HEK293 (cell line): ENCODE measurements around the gene DPY19L1.
"Not testable (repeated sequence)": the region's sequence is repeated elsewhere in the genome, so short reads cannot be mapped to it uniquely, and the experiment has no call there.

ENCODE experiments used
- CTCF ChIA-PET: fragments of 350-600 bp; formaldehyde crosslinking; extraction: SDS; loops from one replicate; lab custom pipeline; 2021; ENCODE audit warnings: antibody characterized with exemption; lab: Yijun Ruan, JAX
- POLR2A ChIA-PET: fragments of 300-600 bp; formaldehyde crosslinking; extraction: SDS; loops from one replicate; lab custom pipeline; 2020; ENCODE audit warnings: antibody characterized with exemption, inconsistent platforms; lab: Yijun Ruan, JAX
- H3K27ac ChIP-seq: fragments of 200-500 bp; sonication (Bioruptor generic); 2 replicates; pipeline ENCODE4 v1.5.1; 2014; ENCODE audit warnings: low read depth, low read length, control low read depth, inconsistent platforms; ENCODE audit errors: extremely low read depth
- H3K36me3 ChIP-seq, 2 experiments: fragments of 200-500 bp in 1 of 2; sonication (Bioruptor generic) in 1 of 2; 1 replicate in 1 of 2; 2 replicates in 1 of 2; pipeline ENCODE4 v1.5.1; 2014 to 2017; ENCODE audit warnings: inconsistent platforms in 2 of 2, low read length in 2 of 2; ENCODE audit not compliant: control insufficient read depth in 2 of 2, insufficient read depth in 1 of 2
- H3K4me1 ChIP-seq: fragments of 200-500 bp; sonication (Bioruptor generic); 2 replicates; pipeline ENCODE4 v1.5.1; 2014; ENCODE audit warnings: mild to moderate bottlenecking, low read length, inconsistent platforms; ENCODE audit not compliant: control insufficient read depth, insufficient read depth
- H3K4me3 ChIP-seq: 2 replicates; pipeline ENCODE4 v1.5.1; 2011; ENCODE audit warnings: low read depth, mild to moderate bottlenecking, control low read depth, low read length, moderate library complexity
- H3K9me3 ChIP-seq: fragments of 200-500 bp; sonication (Bioruptor generic); 2 replicates; pipeline ENCODE4 v1.5.1; 2014; ENCODE audit warnings: low read depth, low read length, inconsistent platforms; ENCODE audit not compliant: control insufficient read depth, insufficient read depth
- ZNF146 ChIP-seq: fragments of 450-650 bp; formaldehyde crosslinking; IDR thresholded peaks from 2 replicates; pipeline ENCODE4 v1.5.1; 2016; ENCODE audit warnings: missing biosample characterization, missing genetic modification characterization
- ZNF280D ChIP-seq: fragments of 450-650 bp; formaldehyde crosslinking; IDR thresholded peaks from 2 replicates; pipeline ENCODE4 v1.5.1; 2016; ENCODE audit warnings: missing biosample characterization, missing genetic modification characterization
- ZSCAN30 ChIP-seq: fragments of 450-650 bp; IDR thresholded peaks from 2 replicates; pipeline ENCODE4 v1.5.1; 2018; ENCODE audit warnings: missing biosample characterization, mild to moderate bottlenecking, missing genetic modification characterization, moderate library complexity
- TF ChIP-seq, protein P1 (sequence below): fragments of 450-650 bp; formaldehyde crosslinking; conservative IDR thresholded peaks from 2 replicates; pipeline ENCODE4 v1.5.1; 2016; ENCODE audit warnings: low read depth, missing biosample characterization, missing genetic modification characterization
- TF ChIP-seq, protein P2 (sequence below): fragments of 450-650 bp; formaldehyde crosslinking; IDR thresholded peaks from 2 replicates; pipeline ENCODE4 v1.5.1; 2016; ENCODE audit warnings: missing biosample characterization, missing genetic modification characterization
- TF ChIP-seq, protein P3 (sequence below): fragments of 450-650 bp; formaldehyde crosslinking; IDR thresholded peaks from 2 replicates; pipeline ENCODE4 v1.5.1; 2017; ENCODE audit warnings: missing biosample characterization, mild to moderate bottlenecking, missing genetic modification characterization, moderate library complexity

DPY19L1 gene

DNA sequence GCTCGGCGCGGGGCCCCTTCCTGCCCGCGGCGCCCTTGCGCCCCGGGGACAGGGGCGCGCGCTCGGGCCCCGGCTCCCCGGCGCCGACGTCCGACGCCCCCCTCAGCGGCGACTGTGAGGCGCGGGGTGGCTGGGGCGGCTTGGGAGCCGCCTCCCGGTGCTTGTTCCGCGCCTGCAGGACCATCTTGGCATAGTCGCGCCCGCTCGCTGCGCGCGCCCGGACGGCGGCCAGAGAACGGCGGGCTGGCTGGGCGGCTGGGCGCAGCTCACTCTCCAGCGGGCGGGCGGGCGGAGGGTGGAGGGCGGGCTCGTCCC, at the start of gene DPY19L1:
Gene DPY19L1 (minus strand): TSS at position 275 of the 315 bp plus-strand sequence. CDS start 91 bp downstream, at position 184.
- H3K4me3 ChIP-seq = peak within 1 kb of the TSS; percentile 82
- TF ChIP-seq, protein P1, sequence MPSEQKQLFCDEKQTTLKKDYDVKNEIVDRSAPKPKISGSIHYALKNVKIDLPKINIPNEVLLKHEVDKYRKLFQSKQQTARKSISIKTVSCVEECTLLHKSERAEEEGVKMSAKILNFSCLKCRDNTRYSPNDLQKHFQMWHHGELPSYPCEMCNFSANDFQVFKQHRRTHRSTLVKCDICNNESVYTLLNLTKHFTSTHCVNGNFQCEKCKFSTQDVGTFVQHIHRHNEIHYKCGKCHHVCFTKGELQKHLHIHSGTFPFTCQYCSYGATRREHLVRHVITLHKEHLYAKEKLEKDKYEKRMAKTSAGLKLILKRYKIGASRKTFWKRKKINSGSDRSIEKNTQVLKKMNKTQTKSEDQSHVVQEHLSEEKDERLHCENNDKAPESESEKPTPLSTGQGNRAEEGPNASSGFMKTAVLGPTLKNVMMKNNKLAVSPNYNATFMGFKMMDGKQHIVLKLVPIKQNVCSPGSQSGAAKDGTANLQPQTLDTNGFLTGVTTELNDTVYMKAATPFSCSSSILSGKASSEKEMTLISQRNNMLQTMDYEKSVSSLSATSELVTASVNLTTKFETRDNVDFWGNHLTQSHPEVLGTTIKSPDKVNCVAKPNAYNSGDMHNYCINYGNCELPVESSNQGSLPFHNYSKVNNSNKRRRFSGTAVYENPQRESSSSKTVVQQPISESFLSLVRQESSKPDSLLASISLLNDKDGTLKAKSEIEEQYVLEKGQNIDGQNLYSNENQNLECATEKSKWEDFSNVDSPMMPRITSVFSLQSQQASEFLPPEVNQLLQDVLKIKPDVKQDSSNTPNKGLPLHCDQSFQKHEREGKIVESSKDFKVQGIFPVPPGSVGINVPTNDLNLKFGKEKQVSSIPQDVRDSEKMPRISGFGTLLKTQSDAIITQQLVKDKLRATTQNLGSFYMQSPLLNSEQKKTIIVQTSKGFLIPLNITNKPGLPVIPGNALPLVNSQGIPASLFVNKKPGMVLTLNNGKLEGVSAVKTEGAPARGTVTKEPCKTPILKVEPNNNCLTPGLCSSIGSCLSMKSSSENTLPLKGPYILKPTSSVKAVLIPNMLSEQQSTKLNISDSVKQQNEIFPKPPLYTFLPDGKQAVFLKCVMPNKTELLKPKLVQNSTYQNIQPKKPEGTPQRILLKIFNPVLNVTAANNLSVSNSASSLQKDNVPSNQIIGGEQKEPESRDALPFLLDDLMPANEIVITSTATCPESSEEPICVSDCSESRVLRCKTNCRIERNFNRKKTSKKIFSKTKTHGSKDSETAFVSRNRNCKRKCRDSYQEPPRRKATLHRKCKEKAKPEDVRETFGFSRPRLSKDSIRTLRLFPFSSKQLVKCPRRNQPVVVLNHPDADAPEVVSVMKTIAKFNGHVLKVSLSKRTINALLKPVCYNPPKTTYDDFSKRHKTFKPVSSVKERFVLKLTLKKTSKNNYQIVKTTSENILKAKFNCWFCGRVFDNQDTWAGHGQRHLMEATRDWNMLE = no peak
- TF ChIP-seq, protein P2, sequence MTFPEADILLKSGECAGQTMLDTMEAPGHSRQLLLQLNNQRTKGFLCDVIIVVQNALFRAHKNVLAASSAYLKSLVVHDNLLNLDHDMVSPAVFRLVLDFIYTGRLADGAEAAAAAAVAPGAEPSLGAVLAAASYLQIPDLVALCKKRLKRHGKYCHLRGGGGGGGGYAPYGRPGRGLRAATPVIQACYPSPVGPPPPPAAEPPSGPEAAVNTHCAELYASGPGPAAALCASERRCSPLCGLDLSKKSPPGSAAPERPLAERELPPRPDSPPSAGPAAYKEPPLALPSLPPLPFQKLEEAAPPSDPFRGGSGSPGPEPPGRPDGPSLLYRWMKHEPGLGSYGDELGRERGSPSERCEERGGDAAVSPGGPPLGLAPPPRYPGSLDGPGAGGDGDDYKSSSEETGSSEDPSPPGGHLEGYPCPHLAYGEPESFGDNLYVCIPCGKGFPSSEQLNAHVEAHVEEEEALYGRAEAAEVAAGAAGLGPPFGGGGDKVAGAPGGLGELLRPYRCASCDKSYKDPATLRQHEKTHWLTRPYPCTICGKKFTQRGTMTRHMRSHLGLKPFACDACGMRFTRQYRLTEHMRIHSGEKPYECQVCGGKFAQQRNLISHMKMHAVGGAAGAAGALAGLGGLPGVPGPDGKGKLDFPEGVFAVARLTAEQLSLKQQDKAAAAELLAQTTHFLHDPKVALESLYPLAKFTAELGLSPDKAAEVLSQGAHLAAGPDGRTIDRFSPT = no peak
- TF ChIP-seq, protein P3, sequence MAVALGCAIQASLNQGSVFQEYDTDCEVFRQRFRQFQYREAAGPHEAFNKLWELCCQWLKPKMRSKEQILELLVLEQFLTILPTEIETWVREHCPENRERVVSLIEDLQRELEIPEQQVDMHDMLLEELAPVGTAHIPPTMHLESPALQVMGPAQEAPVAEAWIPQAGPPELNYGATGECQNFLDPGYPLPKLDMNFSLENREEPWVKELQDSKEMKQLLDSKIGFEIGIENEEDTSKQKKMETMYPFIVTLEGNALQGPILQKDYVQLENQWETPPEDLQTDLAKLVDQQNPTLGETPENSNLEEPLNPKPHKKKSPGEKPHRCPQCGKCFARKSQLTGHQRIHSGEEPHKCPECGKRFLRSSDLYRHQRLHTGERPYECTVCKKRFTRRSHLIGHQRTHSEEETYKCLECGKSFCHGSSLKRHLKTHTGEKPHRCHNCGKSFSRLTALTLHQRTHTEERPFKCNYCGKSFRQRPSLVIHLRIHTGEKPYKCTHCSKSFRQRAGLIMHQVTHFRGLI = peak; percentile 71; the same call in 1 of the 2 replicates
- 0 out of 2 replicates have a peak, but pooled peaks have one; percentile 57 for TF ChIP-seq ZSCAN30 (tag by site-specific recombination)
- H3K36me3 ChIP-seq = no peaks in the 10 kb centered on the region
- peaks cover 2% of the 10 kb centered on the region; the same call in 1 of the 2 replicates for H3K4me1 ChIP-seq
- peak within 1 kb of the TSS; percentile 89 for H3K27ac ChIP-seq
- no peaks in the 10 kb centered on the region for H3K9me3 ChIP-seq
- POLR2A ChIA-PET = no interaction called here
- CTCF ChIA-PET = no interaction called here

DNA sequence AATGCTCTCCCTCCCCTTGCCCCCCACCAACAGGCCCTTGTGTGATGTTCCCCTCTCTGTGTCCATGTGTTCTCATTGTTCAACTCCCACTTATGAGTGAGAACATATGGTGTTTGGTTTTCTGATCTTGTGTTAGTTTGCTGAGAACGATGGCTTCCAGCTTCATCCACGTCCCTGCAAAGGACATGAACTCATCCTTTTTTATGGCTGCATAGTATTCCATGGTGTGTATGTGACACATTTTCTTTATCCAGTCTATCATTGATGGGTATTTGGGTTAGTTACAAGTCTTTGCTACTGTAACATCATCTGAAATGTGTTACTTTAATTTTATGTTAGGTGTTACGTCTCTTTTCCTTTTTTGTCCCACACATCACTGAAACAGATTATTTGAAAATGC, 42.2 kb upstream of the DPY19L1 start:
- H3K27ac ChIP-seq, H3K4me3 ChIP-seq, H3K9me3 ChIP-seq, H3K4me1 ChIP-seq, POLR2A ChIA-PET, H3K36me3 ChIP-seq: not testable (repeated sequence)
- TF ChIP-seq ZNF280D (0 out of 2 replicates have a peak, but pooled peaks have one; percentile 68), ZNF146 (peak; percentile 90)
- CTCF ChIA-PET = interaction anchor here (1.2 kb wide), 1 partner anchor 440 kb away, joined by 3 read pairs; no protein-coding TSS in a partner anchor

DNA sequence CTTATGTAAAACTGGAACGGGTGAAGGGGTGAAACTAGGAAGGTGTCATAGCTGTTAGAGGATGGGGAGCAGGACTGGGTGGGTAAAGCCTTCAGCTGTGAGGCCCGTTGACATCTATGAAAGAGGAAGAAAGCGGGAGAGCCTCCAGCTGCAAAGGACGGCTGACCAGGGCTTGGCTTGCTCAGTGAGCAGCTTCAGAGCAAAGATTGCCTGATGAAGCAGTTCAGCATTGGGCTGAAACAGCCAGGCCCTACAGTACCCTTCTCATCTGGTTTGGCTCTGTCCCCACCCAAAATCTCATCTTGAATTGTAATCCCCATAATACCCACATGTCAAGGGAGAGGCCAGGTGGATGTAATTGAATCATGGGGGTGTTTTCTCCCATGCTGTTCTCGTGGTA, 36.7 kb upstream of the DPY19L1 start:
- CTCF ChIA-PET = interaction anchor here (0.6 to 0.9 kb wide), 2 partner anchors 446 to 550 kb away, joined by 3 to 4 read pairs; no protein-coding TSS in a partner anchor
- POLR2A ChIA-PET, H3K4me3 ChIP-seq, H3K27ac ChIP-seq, H3K9me3 ChIP-seq, H3K36me3 ChIP-seq, H3K4me1 ChIP-seq: not testable (repeated sequence)
